ENCODE data around the gene IGFL3.
"Not testable (repeated sequence)": the region's sequence is repeated elsewhere in the genome, so short reads cannot be mapped to it uniquely, and the experiment has no call there.

The IGFL3 gene

DNA sequence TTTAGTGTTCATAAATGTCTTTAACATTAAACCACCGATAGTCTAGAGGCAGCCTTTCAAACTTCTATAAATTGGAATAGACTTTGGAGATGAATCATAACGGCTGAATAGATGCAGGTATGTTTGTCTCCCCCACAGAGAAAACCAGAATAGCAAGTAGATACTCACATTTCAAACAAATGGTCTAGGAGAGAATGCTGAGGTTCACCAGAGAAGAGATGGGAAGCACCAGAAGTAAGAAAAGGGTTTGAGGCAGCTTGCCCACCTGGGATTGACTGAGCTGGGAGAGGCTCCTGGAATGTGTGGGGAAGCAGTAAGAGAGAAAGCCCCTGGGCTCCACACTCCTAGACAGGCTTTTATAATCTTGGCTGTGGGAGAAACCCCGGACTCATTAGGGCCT is 6.4 kb downstream of the IGFL3 start:
- no peak for DNase-seq

DNA sequence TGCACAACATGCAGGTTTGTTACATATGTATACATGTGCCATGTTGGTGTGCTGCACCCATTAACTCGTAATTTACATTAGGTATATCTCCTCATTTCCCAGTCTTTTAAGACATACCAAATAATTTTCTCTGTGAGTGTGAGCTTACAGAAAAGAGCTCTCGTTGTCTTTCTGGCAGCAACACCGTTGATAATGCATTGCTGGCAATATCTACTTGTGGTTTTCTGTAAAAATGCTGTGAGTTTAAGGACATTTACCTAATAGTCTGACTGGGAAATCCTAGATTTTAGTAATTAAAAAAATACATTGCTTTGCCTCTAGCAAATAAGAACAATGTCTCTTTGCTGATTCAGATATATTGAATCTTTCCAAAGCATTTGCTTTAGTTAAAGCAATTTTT is 8.4 kb downstream of the IGFL3 start:
- DNase-seq, result no peak

DNA sequence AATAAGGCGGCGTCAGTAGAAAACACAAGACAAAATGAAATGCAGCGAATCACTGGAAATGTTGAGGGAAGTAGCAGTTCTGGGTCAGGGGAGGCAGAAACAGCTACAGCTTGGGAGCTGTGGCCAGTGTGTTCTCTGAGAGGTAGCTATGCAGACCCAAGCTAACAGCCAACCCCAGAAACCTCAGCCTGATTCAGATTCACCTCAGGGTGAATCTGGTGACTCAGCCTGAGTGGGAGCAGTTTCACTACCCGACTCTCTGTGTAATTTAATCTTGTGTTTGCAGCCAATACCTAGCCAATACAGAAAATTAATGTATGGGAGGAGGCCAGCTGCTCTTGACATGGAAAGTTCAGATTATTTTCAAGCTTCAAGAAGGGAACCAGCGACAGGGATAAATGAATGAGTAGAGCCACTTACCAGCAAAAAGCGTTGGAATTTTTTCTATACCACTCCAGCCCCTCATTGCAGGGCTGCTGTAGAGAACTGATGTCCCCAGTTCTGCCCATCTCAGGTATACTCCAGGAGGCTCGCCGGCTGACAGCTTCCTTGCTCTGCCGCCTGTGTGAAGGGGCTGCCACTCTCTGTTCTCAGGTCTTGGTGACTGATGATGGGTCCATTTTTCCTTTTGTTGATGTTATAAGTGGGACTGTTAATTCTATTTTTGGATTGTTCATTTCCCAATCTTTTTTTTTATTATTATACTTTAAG is 8.9 kb downstream of the IGFL3 start:
- no peak for DNase-seq

DNA sequence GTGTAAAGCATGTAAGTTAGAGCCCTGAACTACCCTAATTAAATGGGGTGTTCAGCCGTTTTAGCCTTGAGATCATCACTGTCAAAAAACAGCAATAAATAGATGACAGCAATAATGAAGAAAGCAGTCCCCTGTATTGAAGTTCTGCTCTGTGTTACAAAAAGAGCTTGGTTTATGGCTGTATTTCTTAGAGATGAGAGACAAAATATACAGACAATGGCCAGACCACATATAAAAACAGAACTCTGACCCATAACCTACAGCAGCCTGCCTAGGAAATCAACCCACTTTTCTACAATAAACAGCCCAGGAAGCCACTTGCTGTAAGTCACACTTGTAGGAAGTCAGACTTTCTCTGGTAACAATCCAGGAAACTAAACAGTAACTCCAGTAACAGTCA is 10.8 kb downstream of the IGFL3 start:
- DNase-seq, result no peak

DNA sequence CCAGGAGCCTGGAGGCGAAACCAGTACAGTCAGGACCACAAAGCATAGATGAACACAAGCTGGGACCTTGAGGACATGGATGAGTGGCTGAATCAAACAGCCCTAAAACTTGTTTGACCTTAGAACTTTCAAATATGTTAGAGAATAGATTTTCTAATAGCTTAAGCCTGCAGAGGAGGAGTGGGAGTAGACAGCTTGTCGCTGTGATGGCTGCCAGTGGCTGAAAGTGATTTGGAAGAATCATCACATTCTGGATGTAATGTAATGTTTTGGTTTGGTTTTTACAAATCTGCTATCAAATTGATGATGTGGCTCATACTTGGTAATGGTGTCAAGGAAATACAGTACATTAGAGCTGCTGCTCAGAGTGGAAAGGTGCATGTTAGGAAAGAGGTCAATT is 12.0 kb downstream of the IGFL3 start:
- no peak for DNase-seq

DNA sequence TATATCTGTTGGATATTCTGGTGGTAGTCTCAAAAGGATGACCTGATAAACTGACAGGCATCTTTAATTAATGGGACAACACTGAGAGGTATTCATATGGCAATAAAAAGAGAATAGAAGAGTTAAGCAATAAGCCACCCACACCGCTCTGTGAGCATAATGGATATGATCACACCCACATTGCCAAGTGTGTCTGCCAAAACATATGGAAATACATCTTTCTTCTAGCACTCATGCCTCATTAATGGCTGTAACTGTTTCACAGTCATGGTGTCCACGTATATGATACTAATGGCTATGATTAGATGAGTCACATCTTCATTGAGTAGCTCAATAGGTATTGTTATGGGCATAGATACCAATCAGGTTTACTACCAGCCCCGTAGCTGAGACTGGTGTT is 13.1 kb downstream of the IGFL3 start:
- DNase-seq, result no peak

DNA sequence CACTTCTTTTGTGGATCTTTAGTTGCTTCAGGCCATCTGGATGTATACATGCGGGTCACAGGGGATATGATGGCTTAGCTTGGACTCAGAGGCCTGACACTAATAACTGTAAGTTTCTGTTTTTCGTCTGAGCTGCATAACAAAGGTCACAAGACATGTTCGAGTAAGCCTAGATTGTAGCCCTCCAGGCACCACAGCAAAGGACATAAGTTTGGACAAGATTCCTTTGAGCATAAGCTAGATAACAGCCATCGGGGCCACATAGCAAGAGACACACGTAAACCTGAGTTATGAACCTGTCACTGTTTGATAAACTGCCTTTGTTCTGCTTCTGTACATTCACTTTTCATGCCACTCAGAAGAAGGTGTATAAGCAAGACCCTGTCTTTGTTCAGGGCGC is 14.6 kb downstream of the IGFL3 start:
- DNase-seq, result no peak

DNA sequence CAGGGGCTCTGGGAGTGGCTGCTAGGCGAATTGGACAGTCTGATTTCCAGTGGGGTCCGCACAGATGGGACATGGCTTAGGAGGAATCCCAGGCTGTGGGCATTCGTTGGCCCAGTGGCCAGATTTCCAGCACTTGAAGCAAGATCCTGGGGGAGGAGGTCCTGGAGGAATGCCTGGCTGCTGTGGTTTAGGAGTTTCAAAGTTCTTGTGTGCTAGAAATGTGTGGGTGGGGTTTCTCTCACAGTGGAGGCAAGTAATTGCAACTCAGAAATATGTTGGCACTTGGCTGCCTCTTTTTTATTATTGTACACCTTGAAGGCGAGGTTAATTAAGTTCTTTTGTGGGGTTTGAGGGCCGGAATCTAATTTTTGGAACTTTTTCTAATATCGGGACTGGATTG is 17.1 kb downstream of the IGFL3 start:
- DNase-seq, result no peak

DNA sequence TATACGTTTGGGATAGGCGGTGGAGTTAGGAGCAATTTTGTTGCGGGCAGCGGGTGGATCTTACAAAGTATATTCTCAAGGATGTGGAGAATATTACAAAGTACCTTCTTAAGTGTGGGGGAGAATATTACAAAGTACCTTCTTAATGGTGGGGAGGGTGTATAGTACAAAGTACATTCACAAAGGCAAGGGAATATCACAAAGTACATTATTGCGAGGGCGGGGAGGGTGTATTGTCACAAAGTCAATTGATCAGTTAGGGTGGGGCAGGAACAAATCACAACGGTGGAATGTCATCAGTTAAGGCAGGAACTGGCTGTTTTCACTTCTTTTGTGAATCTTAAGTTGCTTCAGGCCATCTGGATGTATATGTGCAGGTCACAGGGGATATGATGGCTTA is 22.2 kb downstream of the IGFL3 start:
- not testable (repeated sequence) for DNase-seq

DNA sequence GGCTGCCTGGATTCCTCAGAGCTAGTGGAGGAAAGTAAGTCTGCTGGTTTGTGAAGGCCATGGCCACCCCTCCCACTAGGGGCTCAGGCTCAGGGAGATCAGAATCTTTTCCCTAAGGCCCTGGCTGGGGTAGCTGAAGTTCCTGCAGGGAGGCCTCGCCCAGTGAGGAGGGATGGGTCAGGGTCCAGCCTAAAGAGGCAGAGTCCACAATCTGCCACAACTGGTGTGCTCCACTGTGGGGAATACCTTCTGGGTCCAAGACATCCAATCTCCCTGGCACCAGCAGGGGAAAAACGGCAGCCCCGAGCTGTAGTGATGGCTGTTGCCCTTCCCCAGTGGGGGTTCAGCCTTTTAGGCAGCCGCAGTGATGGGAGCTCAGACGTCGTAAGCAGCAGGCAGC is 23.2 kb downstream of the IGFL3 start:
- no peak for DNase-seq

DNA sequence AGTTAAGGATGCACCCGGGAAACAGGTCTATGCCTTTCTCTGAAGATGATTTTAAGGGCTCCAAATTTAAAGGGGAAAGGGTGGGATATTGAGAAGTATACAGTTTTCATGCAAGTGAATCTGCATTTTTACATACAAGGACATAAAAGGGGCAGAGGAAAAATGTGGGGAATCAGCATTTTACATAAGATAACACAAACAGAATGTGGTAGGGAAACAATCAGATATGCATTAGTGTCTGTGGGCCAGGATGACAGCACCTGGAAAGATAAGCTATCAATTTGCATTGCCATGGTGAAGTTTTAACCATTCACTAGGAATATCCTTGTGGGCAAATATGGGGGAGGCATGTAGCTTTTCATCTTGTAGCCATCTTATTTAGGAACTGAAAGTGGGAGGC is 24.1 kb downstream of the IGFL3 start:
- DNase-seq, result no peak

DNA sequence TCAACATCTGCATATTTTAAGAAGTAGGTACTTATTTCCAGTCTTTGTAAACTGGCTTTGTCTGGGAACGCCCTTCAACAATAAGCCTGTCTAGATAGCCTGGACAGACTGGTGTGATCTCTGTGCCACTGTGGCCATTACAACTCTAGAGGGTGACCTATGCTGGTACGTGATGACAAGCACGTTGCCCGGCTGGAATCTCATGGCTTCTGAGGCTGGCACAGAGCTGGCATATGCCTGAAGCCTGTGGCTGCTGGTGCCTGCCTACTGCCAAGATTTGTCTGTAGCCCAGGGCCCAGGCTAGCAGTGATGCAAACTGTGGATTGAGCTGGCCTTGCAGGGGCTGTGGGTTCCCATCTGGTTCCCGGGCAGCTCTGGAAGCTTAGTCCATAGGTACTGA is 34.0 kb downstream of the IGFL3 start:
- DNase-seq, result no peak

DNA sequence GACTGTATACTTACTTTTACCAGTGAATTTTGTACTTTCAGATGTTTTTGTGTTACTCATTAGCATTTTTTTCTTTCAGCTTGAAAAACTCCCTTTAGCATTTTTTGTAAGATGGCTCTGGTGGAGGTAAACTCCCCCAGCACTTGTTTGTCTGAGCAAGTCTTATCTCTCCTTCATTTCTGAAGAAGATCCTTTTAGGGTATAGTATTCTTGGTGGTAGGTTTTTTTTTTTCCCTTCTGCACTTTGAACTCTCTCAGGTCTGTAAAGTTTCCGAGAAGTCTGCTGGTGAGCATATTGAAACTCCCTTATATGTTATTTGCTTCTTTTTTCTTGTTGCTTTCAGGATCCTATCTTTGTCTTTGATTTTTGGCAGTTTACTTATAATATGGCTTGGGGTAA is 35.1 kb downstream of the IGFL3 start:
- no peak for DNase-seq

DNA sequence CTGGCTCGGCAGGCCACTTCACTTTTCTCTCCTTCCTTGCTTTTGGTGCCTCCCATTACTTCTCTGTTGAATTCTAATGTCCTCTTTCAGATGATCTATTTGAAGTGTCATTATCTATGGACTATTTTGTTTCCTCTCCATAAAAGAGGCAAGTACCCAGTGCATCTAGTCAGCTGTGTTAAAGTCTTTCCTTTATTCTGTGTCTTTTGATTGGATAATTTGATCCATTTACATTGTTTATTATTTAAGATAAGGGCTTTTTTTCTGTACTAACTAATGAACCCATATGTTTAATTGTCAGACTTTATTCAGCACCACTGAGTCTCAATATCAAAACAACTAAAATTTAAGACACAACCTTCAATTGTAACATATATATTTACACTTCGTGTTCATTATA is 36.4 kb downstream of the IGFL3 start:
- DNase-seq, result no peak

DNA sequence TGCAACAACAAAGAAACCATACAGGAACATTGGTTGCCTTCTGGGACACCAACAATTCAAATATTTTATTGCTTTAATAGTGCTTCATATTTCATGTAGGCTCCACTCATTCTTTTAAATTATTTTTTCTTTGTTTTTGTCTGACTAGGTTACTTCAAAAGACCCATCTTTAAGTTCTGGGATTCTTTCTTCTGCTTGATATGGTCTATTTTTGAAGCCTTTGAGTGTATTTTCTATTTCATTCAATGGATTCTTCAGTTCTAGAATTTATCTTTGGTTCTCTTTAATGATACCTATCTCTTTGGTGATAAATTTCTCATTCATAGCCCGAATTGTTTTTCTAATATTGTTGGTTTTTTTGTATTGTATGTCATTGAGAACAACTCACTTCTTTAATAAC is 38.6 kb downstream of the IGFL3 start:
- no peak for DNase-seq

DNA sequence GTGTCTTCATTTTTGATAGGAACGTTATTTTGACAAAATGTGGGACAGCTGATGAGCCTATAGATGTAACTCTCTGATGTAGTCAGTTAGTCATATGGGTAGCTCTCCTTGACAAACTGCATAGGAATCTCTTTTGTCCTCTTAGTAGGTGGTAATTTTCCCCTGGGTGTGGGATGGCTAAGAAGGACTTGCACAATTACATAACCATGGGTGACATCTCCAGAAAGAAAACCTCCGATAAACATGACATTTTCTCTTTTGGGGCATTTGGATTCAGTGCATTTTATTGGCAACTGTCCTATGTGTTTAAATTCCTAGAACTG is 41.8 kb downstream of the IGFL3 start:
- no peak for DNase-seq

DNA sequence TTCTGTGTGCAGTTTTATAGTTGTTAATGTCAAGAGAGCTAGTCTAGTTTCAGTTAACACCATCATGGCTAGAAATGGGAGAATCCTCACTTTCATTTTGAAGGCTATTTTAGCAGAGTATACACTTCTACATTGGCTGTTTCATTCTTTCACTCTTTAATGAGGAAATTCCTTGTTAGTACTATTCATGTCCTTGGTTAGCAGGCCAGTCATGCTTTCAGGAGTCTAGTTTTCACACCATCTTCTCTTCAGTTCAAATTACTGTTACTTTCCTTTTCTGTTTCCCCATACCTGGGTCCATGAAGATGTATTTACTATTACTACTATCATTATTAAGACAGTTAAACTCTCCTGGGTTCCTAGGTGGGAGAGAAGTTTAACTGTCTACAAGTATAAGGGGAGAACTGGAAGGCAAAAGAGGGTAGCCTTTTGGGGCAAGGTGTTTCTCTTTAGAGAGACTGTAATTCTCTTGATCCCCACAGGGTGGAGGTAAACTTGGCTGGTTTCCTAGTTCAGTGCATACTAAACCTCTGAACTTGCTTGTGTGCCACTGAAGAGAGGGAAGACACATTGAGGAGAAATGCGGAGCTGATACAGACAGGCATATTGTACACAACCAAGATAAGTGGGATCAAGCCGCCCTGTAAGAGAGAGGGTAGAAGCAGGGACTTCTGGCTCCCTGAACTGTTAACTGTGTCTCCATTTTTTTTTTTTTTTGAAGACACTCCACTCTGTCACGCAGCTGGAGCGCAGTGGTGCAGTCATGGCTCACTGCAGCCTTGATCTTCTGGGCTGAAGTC is 42.4 kb downstream of the IGFL3 start:
- peak; percentile 29 for DNase-seq

DNA sequence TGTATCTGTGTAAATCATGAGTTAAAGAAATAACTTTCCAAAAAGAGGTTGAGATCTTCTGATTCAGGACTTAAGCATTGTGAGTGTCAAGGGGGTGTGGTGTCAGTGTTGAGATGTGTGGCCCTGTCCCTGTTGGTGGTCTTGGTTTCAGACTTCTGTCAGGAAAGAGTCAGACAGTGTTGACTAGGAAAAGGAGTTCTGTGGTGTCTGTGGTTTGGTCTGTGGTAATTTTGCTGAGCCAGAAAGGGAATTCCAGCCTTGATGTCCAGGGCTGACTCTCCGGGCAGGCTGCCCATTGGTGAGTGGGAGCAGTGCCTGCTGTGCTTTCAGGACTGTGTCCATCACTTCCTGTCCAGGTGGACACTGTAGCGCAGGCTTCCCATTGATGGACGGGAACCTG is 43.9 kb downstream of the IGFL3 start:
- no peak for DNase-seq

DNA sequence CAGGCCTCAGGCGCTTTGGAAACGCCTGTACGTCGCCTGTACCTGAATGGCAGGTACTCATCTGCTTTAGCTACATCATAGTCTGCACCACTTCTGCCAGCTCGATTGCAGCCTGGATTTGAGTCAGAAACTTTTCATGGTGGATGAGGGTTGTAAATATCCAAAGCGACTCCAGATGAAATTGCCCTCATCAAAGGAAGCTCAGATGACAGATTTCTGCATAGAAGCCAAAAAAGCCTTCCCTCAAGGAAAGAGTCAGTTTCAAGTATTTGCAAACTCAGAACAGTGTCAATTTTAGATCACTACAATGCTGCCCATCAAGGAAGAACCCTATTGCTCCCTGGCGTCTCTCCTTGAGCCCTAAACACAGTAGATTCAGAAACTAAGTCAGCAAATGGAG is 44.9 kb downstream of the IGFL3 start:
- no peak for DNase-seq

DNA sequence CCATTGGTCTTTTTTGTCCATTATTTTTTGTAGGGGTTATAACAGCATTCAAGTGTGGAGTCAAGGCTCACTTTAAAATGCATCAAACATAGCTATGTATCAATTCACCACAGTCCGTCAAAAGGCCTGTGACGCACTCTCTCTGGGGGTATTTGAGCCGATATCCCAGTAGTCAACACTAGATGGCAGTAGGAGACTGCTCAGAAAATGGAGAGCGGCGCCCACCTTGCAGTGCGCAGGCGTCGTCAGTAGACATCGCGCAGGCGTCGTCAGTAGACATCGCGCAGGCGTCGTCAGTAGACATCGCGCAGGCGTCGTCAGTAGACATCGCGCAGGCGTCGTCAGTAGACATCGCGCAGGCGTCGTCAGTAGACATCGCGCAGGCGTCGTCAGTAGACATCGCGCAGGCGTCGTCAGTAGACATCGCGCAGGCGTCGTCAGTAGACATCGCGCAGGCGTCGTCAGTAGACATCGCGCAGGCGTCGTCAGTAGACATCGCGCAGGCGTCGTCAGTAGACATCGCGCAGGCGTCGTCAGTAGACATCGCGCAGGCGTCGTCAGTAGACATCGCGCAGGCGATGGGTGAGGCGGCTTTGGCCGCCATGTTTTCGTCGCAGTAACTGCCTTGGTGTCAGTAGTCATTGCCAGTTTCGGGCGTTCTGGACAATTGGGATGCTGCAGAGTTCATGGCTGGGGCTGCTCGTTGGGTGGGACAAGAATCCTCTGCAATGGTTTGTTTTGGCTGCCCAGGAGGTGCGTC is 45.7 kb downstream of the IGFL3 start:
- not testable (repeated sequence) for DNase-seq

DNA sequence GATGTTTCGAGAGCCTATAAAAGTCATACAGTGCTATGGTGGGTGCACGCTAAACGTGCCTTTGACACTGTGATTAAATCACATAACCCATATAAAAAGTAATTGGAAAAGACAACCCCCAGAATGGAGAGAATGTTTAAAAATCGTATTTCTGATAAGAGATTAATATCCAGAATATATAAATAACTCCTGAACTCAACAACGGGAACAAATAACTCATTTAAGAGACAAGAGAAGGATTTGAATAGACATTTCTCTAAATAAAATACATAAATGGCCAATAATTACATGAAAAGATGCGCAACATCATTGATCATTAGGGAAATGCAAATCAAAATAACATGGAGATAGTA is 46.7 kb downstream of the IGFL3 start:
- DNase-seq, result no peak

DNA sequence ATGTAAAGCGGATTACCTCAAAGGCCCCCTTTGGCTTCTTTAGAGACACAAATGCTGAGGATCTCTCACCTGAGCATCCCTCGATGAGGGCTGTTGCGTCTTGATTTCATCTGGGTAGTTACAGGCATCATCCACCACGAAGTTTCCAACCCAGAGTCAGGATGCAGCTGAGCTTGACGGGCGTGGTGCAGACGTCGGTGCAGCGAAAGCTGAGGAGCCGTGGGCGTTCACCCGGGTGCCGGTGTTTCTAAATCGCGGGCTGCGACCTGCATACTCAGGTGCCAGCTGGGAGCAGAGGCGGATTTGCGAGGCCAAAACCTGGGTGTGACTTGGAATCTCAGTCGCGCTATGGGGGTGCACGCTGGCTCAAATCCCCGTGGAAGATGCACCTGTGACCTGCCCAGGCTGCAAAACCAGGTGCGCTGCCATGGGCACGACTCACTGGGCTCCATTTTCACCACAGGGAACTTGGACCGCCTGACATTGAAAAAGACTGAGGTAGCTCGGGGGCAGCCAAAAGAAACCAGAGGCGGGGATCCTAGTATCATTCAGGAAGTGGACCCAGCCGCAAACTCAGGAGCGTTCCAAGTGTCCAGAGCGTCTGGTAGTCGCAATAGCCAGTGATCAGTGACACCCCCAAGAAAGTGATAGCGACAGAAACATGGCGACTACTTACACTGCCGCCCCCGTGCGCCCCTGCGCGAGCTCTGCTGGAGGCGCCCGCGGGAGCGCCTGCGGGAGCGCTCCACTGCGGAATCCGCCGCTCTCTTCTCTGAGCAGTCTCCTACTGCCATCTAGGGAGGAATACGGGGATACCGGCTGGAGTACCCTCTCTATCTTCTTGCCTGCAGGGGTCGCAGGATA is 47.3 kb downstream of the IGFL3 start:
- DNase-seq, result peak; percentile 86

All from NCI-H774 (cell line).